GM21825 (cell line): ENCODE data around the gene PEA15.
A peak's percentile ranks its signal among the peaks of the same experiment; 100 is the strongest.

Experiments
- ATAC-seq: cut with Tn5 transposase; IDR thresholded peaks from one replicate; pipeline ENCODE4 v1.9.1; 2021; ENCODE audit warnings: mild to moderate bottlenecking, moderate library complexity; ENCODE audit not compliant: unreplicated experiment

PEA15 gene

GRCh38 chr1:160178731-160179130, 26.5 kb upstream of the PEA15 start:
- ATAC-seq = no peak

GRCh38 chr1:160179336-160179735, 25.8 kb upstream of the PEA15 start:
- ATAC-seq = no peak

GRCh38 chr1:160186246-160186645, 18.9 kb upstream of the PEA15 start:
- no peak for ATAC-seq

GRCh38 chr1:160186729-160187128, 18.5 kb upstream of the PEA15 start:
- ATAC-seq = no peak

- ATAC-seq = no peak
These were observed 17.8 kb upstream of the PEA15 start for GRCh38 chr1:160187407-160187806.

- ATAC-seq = no peak
These were observed 16.8 kb upstream of the PEA15 start for GRCh38 chr1:160188341-160188740.

- ATAC-seq = no peak
These were observed 15.2 kb upstream of the PEA15 start, which contains the start of gene CASQ1 for GRCh38 chr1:160189649-160190625. TSS of gene CASQ1 (plus strand) at chr1:160190575. CDS start at chr1:160190752, 177 bp downstream.

- ATAC-seq = no peak
These were observed 13.4 kb upstream of the PEA15 start for GRCh38 chr1:160191756-160192155.

- no peak for ATAC-seq
These were observed 12.9 kb upstream of the PEA15 start for GRCh38 chr1:160192234-160192633.

- ATAC-seq = no peak
These were observed 11.9 kb upstream of the PEA15 start for GRCh38 chr1:160193091-160193819.

- no peak for ATAC-seq
These were observed 11.1 kb upstream of the PEA15 start for GRCh38 chr1:160193832-160194736.

GRCh38 chr1:160194737-160195059, 10.5 kb upstream of the PEA15 start:
- ATAC-seq = no peak

GRCh38 chr1:160196143-160196542, 9.0 kb upstream of the PEA15 start:
- no peak for ATAC-seq

- no peak for ATAC-seq
These were observed 8.0 kb upstream of the PEA15 start for GRCh38 chr1:160197231-160197630.

- no peak for ATAC-seq
These were observed 4.4 kb upstream of the PEA15 start for GRCh38 chr1:160200786-160201185.

GRCh38 chr1:160204526-160205241, 500 bp upstream of the PEA15 start:
- peak; percentile 69 for ATAC-seq

GRCh38 chr1:160206036-160206389, 829 bp downstream of the PEA15 start:
- ATAC-seq = no peak

GRCh38 chr1:160206421-160207117, 1.4 kb downstream of the PEA15 start:
- no peak for ATAC-seq

- ATAC-seq = no peak
These were observed 2.0 kb downstream of the PEA15 start for GRCh38 chr1:160207118-160207650.
